COR-L47 (cell line): ENCODE data around the gene GALNT9.

Source experiments
- DNase-seq: peaks from one replicate; lab custom pipeline; 2025; lab: John Stamatoyannopoulos, UW

GALNT9 gene

DNA sequence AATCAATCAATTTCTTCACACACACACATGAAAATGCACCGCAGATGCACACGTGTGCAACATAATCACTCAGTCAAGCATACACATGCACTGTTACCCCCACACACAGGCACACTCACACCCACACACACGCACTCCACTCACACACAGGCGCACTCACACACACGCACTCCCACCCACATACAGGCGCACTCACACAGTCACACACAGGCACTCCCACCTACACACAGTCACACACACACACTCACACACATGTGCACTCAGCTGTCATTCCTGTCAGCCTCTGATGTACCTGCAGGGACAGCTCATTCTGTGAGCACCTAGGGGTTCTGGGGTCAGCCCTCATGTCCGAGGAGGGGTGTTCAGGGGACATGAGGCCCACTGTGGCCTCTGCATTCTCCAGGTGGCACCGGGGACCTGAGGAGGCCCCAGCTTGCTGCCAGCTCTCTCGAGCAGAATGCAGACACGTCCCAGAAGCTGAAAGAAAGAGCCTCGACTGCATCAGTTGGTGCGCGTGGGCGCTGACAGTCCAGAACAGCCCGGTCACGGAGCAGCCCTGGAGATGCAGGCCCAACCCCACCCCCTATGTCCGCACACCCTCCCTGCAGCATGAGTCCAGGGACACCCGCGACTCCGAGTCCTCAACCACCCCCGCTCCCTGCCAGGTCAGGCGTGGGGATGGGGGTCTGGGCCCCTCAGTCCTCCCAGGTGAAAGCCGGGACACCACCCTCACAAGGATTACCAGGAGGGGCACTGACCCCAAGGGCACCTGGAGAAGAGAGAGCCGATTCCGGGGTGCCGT, 115.8 kb downstream of the GALNT9 start:
- DNase-seq: no peak

DNA sequence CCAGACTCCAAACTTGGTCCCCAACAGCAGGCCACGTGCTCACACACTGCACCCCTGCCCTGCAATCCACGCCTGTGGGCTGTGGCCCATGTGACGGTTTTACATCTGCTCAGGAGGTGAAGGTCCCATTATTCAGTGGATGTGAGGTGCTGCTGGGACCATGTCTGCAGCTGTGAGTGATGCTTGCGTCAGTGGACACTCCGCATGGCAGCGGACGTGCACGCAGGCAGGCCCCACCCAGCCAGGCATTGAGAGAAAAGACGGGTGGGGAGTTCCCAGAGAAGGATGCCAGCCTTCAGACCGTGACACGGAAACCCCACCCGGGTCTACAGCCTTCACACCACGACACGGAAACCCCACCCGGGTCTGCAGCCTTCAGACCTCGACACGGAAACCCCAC, 117.6 kb downstream of the GALNT9 start:
- no peak for DNase-seq

DNA sequence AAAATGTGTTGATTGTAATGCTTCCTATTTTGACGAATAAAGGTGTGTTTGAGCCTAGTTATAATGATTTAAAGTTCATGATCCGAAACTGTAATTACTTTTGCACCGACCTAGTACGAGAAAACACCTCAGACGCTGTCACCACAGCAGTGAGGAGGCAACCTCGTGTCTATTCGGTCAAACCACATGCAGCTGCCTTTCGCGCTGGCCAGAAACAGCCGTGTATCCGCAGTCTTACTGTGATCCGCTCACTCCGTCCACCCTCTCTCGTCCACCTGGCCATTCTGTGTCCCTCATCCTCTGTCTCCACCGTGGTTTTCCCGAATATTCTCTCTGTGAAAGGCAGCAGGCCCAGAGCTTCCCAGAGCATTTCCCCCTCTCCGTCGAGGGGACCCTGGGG, 118.1 kb downstream of the GALNT9 start:
- no peak for DNase-seq

DNA sequence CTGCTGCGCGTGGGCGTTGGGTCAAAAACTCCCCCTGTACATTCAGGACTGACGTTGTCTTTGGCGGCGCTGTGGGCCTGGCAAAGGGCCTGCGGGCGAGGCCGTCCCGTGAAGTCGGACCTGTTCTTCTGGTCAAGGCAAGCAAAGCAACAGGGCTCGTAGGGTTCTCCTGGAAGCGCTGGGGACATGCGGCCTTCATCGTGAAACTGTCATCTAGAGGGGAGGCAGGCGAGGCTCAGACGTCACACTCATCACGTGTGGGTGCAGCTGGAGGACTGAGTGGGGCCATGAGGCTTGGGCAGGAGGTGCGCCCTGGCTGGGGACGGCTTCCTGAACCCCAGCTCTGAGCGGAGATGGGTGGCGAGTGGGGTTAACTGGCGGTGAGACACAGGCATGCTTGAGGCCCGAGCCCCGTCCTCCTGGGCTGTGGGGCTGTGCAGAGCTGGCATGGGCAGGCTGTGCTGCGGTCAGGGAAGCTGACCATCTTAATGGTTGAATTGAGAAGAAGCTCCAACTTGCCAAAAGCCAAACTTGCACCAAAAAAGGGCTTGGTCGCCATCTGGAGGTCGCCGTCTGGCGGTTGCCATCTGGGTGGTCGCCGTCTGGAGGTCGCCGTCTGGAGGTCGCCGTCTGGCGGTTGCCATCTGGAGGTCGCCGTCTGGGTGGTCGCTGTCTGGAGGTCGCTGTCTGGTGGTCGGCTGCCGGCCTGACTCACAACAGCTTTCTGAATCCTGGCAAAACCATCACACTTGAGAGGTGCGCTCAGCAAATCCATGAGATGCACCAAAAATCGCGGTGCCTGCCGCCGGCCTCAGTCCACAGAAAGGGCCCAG, 119.0 kb downstream of the GALNT9 start:
- no peak for DNase-seq

DNA sequence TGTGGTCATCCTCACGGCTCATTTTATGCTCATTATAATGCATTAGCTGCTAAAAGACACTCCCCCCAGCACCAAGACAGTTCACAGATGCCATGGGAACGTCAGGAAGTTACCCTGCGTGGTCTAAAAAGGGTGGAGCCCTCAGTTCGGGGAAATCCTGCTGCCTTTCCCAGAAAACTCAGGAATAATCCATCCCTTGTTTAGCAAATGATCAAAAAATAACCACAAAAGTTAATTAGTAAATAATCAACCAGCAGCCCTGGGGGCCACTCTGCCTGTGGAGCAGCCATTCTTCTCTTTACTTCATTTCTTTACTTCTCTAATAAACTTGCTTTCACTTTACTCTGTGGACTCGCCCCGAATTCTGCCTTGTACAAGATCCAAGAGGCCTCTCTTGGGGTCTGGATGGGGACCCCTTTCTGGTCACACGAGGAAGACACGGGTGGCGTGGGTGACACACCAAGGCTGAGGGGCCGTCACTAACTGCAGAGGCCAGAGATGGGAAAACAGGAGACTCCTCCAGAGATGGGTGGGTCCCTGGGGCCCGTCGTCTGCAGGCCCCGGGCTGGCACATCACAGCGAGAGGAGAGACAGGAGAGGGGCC, 119.7 kb downstream of the GALNT9 start:
- no peak for DNase-seq

DNA sequence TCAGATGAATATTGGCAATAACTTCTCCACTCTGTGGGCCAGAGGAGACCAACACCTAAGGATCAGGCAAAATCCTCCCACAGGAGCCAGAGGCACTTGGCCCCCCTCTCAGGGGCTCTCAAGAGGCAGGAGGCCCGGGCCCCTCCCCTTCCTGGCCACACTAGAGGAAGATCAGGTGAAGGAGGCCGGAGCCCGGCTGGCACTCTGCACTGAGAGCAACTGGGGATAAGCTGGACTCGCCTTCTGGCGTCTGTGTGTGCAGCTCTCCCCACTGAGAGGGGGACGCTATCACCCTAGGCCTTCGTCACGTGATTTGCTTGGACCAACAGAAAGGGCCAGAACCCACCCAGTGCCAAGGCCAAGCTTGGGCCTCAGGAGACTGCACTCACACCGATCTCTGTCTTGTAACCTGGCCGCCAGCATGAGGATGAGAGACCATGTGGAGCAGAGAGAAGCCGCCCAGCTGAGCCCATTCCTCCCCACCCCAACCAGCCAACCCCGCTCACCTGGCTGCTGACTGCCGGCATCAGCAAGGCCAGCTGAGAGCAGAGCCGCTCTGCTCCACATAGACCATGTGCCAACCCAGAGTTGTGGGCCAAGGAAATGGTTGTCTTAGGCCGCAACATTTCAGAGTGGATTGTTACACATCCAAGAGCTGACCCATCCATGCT, 121.1 kb downstream of the GALNT9 start:
- DNase-seq: no peak

DNA sequence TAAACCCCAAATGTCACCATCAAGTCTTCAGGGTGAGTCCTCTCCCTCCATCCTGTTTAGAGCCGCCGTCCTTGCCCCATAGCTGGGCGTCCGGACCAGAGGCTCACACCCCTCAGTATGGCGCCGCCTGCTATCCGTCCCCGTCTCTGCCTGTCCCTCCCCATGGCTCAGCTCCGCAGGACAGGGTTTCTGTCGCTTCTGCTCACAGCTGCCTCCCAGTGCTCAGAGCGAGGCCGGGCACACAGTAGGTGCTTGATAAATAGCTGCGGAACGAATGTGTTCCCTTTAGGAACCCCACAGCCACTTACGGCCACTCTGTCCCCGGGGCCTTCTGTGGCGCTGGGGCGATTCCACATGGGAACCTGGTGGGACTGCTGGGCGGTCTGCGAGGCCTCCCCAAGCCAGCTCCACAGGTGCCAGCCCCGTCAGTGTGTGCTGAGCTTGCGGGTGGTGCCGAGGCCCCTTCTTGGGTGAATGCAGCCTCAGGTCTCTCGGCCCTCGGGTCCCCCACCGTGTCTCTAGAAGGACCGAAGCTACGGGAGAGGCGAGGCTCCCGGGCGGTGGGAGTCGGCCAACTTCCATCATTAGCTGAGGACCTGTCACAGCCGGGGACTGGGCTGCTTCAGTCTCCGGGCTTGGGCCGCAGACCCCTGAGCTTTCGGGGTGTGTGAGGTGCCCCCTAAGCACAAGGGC, 122.2 kb downstream of the GALNT9 start:
- DNase-seq: no peak

DNA sequence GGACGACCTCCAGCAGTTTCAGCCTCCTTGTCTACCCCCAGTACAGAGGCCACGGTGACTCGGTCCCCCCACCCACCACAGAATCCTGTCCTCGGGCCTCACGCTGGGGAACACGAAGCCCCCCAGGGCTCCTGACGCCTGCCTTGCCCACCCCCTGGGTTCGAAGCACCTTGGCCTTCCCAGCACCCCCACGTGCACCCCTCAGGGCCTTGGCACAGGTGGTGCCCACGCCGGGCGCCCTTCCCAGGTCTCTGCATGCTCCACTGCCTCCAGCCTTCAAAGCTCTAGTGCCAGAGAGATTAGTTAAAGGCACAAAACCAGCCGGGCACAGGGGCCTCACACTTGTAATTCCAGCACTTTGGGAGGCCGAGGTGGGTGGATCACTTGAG, 123.3 kb downstream of the GALNT9 start:
- no peak for DNase-seq

DNA sequence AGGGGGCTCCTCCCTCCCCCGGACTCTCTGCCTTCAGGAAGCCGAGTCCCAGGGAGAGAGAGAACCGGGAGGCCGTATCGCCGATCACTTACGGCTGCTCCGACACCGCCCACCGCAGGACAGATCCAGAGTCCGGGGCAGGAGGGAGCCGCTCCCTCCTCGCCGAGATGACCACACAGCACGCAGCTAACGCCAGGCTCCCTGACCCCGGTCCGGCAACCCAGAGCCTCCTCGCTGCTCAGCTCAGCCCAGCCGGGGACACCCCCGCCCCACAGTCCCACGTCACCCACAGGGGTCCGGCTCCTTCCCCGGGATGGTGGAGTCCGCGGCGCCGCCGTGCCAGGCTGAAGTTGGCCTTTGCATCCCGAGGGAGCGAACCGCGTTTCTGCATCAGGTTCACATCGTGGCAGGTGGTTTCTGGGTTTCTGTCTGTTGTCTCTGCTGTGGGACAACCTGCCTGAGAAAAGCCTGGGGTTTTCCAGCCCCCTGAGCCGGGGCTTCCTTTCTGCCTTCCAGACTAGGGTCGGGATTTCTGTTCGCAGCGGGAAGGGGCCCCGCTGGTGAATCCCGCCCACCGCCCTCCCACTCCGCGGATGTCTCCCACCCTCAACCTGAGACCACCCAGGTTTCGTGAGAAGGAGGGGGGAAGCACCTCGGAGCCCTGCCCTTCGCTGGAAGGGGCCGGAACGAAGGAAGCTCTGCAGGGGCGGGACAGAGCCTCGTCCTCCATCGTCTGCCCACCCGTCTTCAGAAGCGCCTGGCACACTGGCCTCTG, 123.9 kb downstream of the GALNT9 start:
- no peak for DNase-seq

DNA sequence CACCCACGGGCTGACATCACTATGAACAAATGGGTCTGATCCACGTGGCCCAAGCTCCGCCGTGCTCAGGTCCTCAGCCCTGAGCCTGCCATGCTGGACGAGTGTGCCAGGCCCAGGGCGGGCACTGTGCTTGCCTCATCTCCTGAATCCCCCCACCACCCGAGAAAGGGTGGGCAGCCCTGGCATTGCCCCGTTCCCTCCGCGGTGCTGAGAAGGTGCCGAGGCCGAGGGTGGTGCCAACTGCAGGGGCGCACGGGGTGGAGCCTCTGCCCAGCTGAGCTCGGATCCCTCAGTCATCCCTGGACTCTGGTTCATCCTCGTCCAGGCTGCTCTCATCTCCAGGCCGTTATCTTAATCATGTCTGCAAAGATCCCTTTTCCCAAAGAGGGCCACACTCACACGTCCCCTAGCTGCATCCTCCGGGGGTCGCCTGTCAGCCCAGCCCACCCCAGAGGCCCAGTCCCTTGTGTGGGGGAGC, 124.6 kb downstream of the GALNT9 start:
- DNase-seq: no peak

DNA sequence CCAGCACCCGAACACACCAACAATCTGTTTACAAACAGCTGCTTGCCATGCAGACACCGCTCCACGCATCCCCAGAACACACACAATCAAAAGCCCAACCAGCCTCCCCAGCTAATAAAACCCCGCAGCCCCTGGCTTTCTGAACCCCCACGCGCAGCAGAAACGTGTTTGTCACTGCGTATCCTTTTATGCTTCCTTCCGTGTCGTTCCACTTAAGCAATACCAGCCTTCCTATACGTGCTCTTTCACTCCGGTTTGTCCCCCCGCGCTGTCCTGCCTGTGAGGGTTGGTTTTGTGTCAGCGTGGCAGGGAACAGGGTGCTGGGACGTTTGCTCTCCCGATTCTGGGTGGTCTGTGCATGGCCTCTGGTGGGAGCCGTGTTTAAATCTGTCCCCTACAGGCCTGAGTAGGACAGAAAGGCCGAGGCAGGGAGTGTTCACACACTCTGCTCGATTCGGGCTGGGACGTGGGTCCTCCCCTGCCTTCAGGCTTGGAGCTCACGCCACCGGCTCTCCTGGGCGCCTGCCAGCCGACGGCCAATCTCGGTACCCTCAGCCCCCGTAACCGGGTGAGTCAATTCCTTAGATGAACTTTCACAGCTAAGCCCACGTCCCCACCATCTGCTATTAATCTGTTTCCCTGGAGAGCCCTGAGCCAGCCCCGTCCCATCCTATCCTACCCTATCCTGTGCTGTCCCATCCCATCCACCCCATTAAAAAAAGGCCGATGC, 125.2 kb downstream of the GALNT9 start:
- DNase-seq: no peak

DNA sequence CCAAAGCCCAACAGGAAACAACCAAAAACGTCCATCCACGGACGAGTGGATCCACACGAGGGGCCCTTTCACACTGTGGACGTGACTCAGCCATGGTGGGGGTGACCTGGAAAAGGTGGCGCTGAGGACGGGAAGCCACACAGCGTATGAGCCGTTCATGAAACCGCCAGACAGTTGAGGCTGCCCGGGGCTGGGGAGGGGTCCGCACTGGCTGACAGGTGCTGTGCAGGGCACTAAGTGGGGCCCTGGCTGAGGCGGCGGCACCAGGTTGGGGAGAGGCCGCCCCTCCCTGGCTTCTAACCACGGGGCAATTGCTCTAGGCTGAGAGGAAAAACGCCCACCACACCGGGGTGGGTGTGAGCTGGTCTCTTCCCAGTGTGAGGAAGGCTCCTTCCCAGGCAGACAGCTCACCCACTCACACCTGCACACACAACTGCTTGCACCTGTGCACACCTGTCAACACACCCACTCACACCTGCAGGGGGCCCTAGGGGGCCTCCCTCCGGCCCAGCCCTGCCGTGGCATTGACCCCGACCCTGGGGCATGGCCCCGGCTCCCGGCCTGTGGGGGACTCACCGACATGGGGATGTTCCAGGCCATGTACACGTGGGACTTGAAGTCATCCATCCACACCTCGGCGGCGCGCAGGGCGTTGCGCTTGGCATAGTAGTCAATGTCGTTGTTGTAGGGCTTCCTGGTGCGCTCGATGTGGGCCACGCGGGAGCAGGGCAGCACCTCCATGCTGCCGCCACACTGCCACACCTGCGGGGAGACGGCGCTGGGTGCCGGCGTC, 126.3 kb downstream of the GALNT9 start:
- DNase-seq: no peak

DNA sequence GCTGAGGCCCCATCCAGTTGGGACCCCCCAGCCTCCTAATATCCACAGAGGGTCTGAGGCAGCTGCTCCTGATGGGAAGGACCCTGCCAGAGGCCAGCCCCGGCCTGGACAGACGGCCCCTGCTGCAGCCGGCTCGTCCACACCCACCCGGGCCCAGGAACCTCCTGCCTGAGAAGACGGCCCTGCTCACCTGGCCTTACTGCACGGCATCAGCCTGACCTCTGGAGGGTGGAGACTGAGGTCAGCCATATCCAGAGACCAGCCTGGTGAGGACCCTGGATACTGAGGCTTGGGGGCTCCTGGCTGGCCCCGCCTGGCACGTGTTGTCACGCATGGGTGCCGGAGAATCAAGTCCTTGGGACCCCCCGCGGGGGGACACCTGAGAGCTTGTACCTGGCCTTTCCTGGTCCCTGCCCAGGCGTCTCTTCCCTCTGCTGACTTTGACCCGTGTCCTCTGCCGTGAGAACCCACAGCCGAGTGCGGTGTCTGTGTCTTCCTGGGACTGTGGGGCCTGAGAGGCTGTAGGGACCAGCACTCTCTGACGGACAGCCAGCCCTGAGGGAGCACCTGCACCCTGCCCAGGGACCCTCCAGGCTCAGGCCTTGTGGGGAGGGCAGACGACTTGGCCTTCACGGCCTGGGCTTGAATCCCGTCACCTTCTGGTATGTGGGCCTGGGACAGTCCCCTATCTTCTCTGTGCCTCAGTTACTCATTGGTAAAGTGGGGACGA, 127.8 kb downstream of the GALNT9 start:
- no peak for DNase-seq

DNA sequence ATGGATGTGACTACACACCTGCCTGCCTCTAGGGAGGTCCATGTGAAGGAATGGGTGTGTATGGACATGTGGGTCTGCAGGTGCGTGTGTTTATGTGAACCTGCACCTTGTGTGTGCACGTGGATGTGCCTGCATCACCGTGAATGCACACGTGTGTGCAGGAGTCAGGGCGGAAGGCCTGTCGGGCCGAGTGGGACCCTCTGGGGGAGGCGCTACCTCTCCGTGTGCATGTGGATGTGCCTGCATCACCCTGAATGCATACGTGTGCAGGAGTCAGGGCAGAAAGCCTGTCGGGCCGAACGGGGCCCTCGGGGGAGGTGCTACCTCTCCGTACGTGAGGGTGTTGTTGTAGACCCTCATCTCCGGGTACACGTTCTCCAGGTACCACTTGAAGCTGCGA, 128.6 kb downstream of the GALNT9 start:
- no peak for DNase-seq

DNA sequence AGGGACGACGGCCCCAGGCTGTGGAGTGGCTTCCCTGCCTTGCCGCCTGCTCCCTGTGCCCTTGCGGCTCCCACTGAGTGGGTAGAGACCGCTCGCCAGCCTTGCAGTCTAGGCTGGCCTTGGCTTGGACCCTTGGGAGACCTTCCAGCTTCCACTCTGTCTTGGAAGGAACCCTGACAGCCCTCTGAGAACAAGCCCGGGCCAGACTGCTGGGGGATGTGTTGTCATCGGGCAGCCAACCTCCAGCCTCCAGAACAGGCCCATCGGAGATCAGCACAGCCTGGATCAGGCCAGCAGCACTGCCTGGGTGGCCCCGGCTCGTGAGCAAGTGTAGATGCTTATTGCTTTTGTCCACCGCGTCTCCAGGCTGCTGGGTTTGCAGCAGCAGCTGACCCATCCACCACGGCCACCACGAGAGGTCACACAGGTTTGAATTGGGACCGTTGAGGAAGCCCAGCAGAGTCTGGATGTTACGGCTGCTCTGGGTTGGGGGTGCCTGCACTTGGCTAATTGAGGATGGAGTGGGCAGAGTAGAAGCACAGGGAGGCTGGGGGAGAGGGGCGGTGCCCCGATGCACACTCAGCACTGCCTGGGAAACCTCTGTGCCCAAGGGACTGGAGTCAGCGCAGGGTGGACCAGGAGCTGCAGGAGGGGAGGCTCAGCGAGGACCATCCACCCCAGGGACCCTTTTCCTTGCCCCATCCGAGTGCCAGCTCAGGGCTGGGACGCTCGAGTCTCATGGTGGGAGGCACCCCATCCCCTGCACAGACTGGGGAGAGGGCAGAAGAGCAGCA, 129.7 kb downstream of the GALNT9 start:
- no peak for DNase-seq

DNA sequence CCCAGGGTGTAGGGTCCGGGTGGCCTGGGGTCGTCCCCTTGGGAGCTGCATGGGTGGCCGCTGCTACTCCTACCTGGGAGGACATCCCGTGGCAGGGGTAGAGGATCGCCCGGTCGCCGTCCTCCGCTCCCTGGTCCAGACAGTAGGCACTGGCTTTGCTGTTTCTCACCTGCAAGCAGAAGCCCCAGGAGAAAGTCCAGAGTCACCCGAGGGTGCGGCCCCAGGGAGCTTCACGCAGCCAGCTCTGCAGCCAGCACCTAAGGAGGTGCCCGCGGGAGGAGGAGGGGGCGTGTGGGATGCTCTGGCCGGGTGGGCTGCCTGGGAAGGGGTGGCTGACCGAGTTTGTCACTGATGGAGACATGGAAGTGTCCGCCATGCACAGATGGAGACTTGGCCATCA, 130.3 kb downstream of the GALNT9 start:
- DNase-seq: no peak

DNA sequence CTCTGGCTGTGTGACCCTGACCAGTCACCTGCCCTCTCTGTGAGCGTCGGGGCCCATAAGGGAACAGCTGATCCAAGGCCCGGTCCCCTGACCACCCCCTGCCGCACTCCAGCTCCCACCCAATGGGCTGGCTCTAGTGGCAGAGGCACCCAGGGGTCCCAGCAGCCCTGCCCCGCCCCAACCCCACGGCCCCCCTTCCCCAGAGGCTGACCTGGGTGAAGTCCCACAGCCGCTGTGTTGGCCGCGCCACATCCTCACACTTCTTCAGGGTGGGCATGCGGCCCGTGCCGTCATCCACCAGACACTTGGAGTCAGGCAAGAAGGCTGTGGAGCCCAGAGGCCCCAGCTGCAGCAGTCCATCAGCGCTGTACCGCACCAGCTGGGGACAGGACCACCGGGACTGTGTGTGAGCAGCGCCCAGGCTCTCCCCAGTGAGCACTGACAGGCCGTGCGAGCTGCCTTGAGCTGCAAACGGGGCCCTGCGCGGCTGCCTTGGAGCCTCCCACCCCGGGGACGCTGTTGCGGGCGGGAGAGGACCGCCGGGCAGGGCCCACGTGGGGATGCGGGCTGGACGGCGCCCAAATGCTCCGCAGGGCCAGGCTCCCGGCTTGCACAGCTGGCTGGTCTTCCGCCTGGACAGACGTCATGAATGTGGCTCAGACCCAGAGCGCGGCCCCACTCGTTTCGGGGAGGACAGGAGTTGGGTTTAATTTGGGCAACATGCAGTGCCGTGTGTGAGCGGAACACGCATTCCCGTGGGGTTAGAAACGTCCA, 131.6 kb downstream of the GALNT9 start:
- no peak for DNase-seq
